Measurements from ENCODE around the gene CELF2. TPM values are rescaled to one million over a fixed set of nuclear protein-coding genes. Genes with fewer than 3 reads are reported as not detected.

Gene CELF2
- total RNA-seq, 4 donors from 2014 or later, result 120 to 185 (median 154) TPM

GRCh38 chr10:10985361-10985760 lies 32.3 kb upstream of the CELF2 start:
- TF ChIP-seq CTCF (IDR thresholded peaks at IDR 0.05; ENCODE audit: low read depth), result no peak

- TF ChIP-seq CTCF (IDR thresholded peaks at IDR 0.05; ENCODE audit: low read depth), result no peak
Measured at GRCh38 chr10:10986606-10987005, 31.1 kb upstream of the CELF2 start.

DNA sequence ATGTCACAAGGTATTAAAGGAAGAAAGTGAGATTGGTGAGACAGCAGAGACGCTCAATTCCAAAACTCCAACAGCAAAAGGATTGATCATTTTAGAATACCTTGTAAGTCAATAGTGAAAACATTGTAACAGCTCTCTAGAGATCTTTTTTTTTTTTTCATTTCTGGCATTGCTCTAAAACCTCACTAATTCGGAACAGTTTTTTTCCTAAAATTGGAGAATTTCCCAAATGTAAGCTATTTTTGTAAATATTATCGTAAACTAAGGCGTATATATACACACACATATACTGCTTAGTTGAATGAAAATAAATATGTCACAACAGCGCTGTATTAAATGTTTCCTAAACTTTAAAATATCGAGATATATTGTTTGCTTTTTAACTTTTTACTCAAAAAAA lies 30.6 kb upstream of the CELF2 start:
- TF ChIP-seq CTCF (IDR thresholded peaks at IDR 0.05; ENCODE audit: low read depth), result no peak

DNA sequence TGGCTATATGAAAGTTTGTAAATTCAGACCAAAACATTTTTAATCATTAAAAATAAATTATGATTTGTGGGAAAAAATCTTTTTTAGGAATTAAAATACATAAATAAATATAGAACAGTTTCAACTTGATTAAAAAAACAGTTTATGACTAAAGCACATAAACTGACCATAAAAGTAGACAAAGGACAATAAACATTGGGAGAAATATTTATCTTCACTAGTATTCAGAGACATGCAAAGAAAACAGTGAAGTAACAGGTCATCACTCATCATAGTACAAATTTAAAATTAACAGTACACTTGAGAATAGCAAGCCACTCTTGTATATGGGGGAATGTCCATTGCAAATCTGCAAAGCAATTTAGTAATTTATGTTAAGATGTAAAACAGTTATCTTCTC lies 28.0 kb upstream of the CELF2 start:
- no peak for TF ChIP-seq CTCF (IDR thresholded peaks at IDR 0.05; ENCODE audit: low read depth)

GRCh38 chr10:10991144-10991543 lies 26.5 kb upstream of the CELF2 start:
- no peak for TF ChIP-seq CTCF (IDR thresholded peaks at IDR 0.05; ENCODE audit: low read depth)

DNA sequence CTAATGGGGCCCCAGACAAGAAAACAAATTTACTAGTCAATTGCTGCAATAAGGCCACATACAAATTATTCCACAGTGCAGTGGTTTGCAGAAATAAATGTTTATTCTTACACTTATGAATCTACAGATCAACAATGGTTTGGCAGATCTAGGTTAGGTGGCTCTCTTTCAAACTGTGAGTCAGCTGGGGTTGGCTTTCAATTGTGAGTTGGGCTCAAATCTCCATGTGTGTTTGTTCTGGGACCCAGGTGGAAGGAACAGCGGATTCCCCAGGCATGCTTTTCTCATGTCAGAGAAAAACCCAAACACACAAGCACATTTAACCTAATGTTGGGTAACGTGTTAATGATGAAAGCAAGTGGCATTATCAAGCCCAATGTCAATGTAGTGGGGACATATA lies 25.6 kb upstream of the CELF2 start:
- TF ChIP-seq CTCF (IDR thresholded peaks at IDR 0.05; ENCODE audit: low read depth), result no peak

GRCh38 chr10:10992961-10993714 lies 24.5 kb upstream of the CELF2 start:
- TF ChIP-seq CTCF (IDR thresholded peaks at IDR 0.05; ENCODE audit: low read depth), result no peak

Data from subcutaneous adipose tissue (tissue), 4 donors.